Measurements from ENCODE around the gene CCPG1. TPM values are rescaled to one million over a fixed set of nuclear protein-coding genes. Genes with fewer than 3 reads are reported as not detected.

Gene CCPG1
- total RNA-seq, 1 experiment from 2014 or later: 8.5 TPM

DNA sequence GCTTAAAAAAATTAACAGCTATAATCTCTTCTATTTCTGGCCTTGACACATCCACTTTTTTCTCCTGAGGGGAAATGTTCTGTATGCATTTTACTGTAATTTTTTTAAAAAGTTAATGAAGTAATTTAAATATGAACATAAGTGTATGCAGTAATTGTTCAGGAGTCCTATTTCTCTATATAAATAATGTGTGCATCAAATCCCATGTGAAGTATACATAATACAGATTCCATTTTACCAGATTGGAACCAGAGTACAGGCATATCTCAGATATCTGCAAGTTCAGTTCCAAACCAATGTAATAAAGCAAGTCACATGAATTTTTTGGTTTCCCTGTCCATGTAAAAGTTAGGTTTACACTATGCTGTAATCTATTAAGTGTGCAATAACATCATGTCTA is 26.6 kb downstream of the CCPG1 start:
- no peak for ATAC-seq
- POLR2A ChIA-PET: no interaction called here
- RAD21 ChIA-PET (ENCODE audit: low non-redundant PET in 1 of 2, low total read pairs in 2 of 2, uncharacterized antibody in 2 of 2, unreplicated experiment in 2 of 2): no interaction called here

More for the DNA sequence above, 26.6 kb downstream of the CCPG1 start:
- H3K27ac ChIP-seq (ENCODE audit: low read depth, low read length): no peak overlapping the region
- H3K4me2 ChIP-seq (ENCODE audit: low read length): no peak overlapping the region
- BruUV-seq (replicated peaks): no TSS peak
- H3K9me2 ChIP-seq (ENCODE audit: insufficient read depth): no peaks in the 10 kb centered on the region
- H3K9ac ChIP-seq (ENCODE audit: low read length): no peak overlapping the region
- H3K27me3 ChIP-seq (ENCODE audit: insufficient read depth, low read length): no peaks in the 10 kb centered on the region
- H4K20me1 ChIP-seq (ENCODE audit: insufficient read depth): no peaks in the 10 kb centered on the region
- H3K4me3 ChIP-seq (replicated peaks in 1 of 2; ENCODE audit: low read depth in 1 of 2, low read length in 2 of 2): no peak overlapping the region
- H2AFZ ChIP-seq (ENCODE audit: low read depth, low read length, poor library complexity, severe bottlenecking): no peak overlapping the region
- intact Hi-C loops (cut with micrococcal nuclease): no loop called here
- no peaks in the 10 kb centered on the region for H3K9me3 ChIP-seq (ENCODE audit: control insufficient read depth in 1 of 2, insufficient read depth in 1 of 2, low read depth in 1 of 2, low read length in 2 of 2)
- DNase-seq (ENCODE audit: low read depth, low spot score): no peak
- CTCF ChIA-PET: no interaction called here
- H3K36me3 ChIP-seq (ENCODE audit: control insufficient read depth in 1 of 2, insufficient read depth in 2 of 2, low read length in 2 of 2): no peaks in the 10 kb centered on the region
- H3K4me1 ChIP-seq (ENCODE audit: control insufficient read depth in 1 of 2, insufficient read depth in 2 of 2, low read length in 2 of 2): no peaks in the 10 kb centered on the region
- H3K79me2 ChIP-seq (ENCODE audit: insufficient read depth, low read length): no peaks in the 10 kb centered on the region
- TF ChIP-seq CBX3 (IDR thresholded peaks at IDR 0.05; ENCODE audit: low read depth): no peak
- no peak for TF ChIP-seq SIN3A (IDR thresholded peaks at IDR 0.05; ENCODE audit: low read depth)
- no peak for TF ChIP-seq ZNF274 (IDR thresholded peaks at IDR 0.05; ENCODE audit: low read depth, low read length)
- TF ChIP-seq POLR2AphosphoS5 (IDR thresholded peaks at IDR 0.05; ENCODE audit: low read depth, low read length): no peak
- TF ChIP-seq, protein P1, sequence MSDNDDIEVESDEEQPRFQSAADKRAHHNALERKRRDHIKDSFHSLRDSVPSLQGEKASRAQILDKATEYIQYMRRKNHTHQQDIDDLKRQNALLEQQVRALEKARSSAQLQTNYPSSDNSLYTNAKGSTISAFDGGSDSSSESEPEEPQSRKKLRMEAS (IDR thresholded peaks at IDR 0.05): no peak
- TF ChIP-seq CEBPB (IDR thresholded peaks at IDR 0.05; ENCODE audit: low read depth): no peak
- TF ChIP-seq, protein P2, sequence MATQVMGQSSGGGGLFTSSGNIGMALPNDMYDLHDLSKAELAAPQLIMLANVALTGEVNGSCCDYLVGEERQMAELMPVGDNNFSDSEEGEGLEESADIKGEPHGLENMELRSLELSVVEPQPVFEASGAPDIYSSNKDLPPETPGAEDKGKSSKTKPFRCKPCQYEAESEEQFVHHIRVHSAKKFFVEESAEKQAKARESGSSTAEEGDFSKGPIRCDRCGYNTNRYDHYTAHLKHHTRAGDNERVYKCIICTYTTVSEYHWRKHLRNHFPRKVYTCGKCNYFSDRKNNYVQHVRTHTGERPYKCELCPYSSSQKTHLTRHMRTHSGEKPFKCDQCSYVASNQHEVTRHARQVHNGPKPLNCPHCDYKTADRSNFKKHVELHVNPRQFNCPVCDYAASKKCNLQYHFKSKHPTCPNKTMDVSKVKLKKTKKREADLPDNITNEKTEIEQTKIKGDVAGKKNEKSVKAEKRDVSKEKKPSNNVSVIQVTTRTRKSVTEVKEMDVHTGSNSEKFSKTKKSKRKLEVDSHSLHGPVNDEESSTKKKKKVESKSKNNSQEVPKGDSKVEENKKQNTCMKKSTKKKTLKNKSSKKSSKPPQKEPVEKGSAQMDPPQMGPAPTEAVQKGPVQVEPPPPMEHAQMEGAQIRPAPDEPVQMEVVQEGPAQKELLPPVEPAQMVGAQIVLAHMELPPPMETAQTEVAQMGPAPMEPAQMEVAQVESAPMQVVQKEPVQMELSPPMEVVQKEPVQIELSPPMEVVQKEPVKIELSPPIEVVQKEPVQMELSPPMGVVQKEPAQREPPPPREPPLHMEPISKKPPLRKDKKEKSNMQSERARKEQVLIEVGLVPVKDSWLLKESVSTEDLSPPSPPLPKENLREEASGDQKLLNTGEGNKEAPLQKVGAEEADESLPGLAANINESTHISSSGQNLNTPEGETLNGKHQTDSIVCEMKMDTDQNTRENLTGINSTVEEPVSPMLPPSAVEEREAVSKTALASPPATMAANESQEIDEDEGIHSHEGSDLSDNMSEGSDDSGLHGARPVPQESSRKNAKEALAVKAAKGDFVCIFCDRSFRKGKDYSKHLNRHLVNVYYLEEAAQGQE (IDR thresholded peaks at IDR 0.05; ENCODE audit: low read depth): no peak
- no peak for TF ChIP-seq EZH2 (IDR thresholded peaks at IDR 0.05)
- TF ChIP-seq EGR1 (IDR thresholded peaks at IDR 0.05; ENCODE audit: low read depth): no peak
- no peak for TF ChIP-seq JUND (IDR thresholded peaks at IDR 0.05)
- no peak for TF ChIP-seq FOSL1 (IDR thresholded peaks at IDR 0.05; ENCODE audit: low read depth)
- TF ChIP-seq, protein P3, sequence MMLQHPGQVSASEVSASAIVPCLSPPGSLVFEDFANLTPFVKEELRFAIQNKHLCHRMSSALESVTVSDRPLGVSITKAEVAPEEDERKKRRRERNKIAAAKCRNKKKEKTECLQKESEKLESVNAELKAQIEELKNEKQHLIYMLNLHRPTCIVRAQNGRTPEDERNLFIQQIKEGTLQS (IDR thresholded peaks at IDR 0.05): no peak
- no peak for TF ChIP-seq EZH2phosphoT487 (IDR thresholded peaks at IDR 0.05; ENCODE audit: borderline replicate concordance)
- no peak for TF ChIP-seq RAD21 (IDR thresholded peaks at IDR 0.05; ENCODE audit: low read depth)
- no peak for TF ChIP-seq YY1 (IDR thresholded peaks at IDR 0.05; ENCODE audit: extremely low read depth, insufficient replicate concordance, low read depth, low read length)
- no peak for TF ChIP-seq TCF7L2 (IDR thresholded peaks at IDR 0.05; ENCODE audit: borderline replicate concordance, extremely low read depth, insufficient read depth, insufficient read length)
- no peak for TF ChIP-seq POLR2A (IDR thresholded peaks at IDR 0.05; ENCODE audit: borderline replicate concordance, extremely low read depth, insufficient read depth, insufficient read length)
